Stomach (tissue), 9 donors: ENCODE measurements around the gene FREM2. TPM values are rescaled to one million over a fixed set of nuclear protein-coding genes. Genes with fewer than 3 reads are reported as not detected.

Source experiments
- DNase-seq, 2 donors: peaks; one replicate each; pipeline versions ENCODE4 v3.0.0 to v3.0.0-alpha.2; 2013 to 2019
- H3K27ac ChIP-seq, 5 donors: fragments of 200-600 bp in 4 of 5; sonication (generic) in 4 of 5; one replicate each; pipeline ENCODE4 v1.5.1; 2013 to 2019; ENCODE audit warnings: mild to moderate bottlenecking in 1 of 5, moderate library complexity in 1 of 5
- H3K27me3 ChIP-seq, 3 donors: fragments of 200-600 bp; sonication (generic); one replicate each; pipeline ENCODE4 v1.5.1; 2017 to 2019; ENCODE audit warnings: mixed run types in 1 of 3
- H3K36me3 ChIP-seq, 4 donors: fragments of 200-600 bp; sonication (generic); 1 replicate in 3 of 4; 2 replicates in 1 of 4; pipeline ENCODE4 v1.5.1; 2016 to 2019
- H3K4me1 ChIP-seq, 4 donors: fragments of 200-600 bp; sonication (generic); one replicate each; pipeline ENCODE4 v1.5.1; 2016 to 2019
- H3K4me3 ChIP-seq, 4 donors: fragments of 200-600 bp; sonication (generic) in 3 of 4; one replicate each; pipeline ENCODE4 v1.5.1; 2016 to 2019; ENCODE audit warnings: mild to moderate bottlenecking in 1 of 4
- H3K9me3 ChIP-seq, 4 donors: fragments of 200-600 bp; sonication (generic); one replicate each; pipeline ENCODE4 v1.5.1; 2016 to 2019
- CTCF ChIP-seq, 7 experiments: fragments of 450-650 bp in 4 of 7; fragments of 200-600 bp in 3 of 7; sonication (generic) in 3 of 7; IDR thresholded peaks; one replicate each; pipeline ENCODE4 v1.5.1; 2016 to 2019; ENCODE audit warnings: antibody characterized with exemption in 7 of 7, control low read depth in 2 of 7, mild to moderate bottlenecking in 1 of 7
- EP300 ChIP-seq: sonication (generic); formaldehyde crosslinking; IDR thresholded peaks from one replicate; pipeline ENCODE4 v1.6.1; 2017; ENCODE audit warnings: antibody characterized with exemption
- POLR2A ChIP-seq, 4 donors: fragments of 450-650 bp; IDR thresholded peaks; one replicate each; pipeline ENCODE4 v1.6.1; 2016; ENCODE audit warnings: antibody characterized with exemption in 4 of 4, control low read depth in 2 of 4, mild to moderate bottlenecking in 1 of 4, moderate library complexity in 1 of 4
- POLR2AphosphoS5 ChIP-seq, 3 donors: sonication (generic); formaldehyde crosslinking; IDR thresholded peaks; one replicate each; pipeline ENCODE4 v1.6.1; 2016; ENCODE audit warnings: antibody characterized with exemption in 3 of 3
- WGBS, 5 donors: extraction: QIAGEN DNeasy Blood & Tissue Kit in 3 of 5; methylation state at CpG; one replicate each; pipeline versions ENCODE4 v1.1.5 to v1.1.7; 2013 to 2018; 5-methylcytosine and 5-hydroxymethylcytosine counted together
- intact Hi-C: fragments of 100-400 bp; cut with DNase I; formaldehyde crosslinking; loops from one replicate; pipeline ENCODE4 v1.15.1; 2023; ENCODE audit warnings: low total_unique reads
- polyA plus RNA-seq, 3 donors: library from polyadenylated mRNA; stranded (reverse); fragments of 200-250 nt; gene quantifications; one replicate each; pipeline ENCODE4 v1.2.3, GENCODE V29; 2013
- total RNA-seq, 5 donors: library from RNA; depleted of rRNA; stranded (reverse); fragments of >200 nt; gene quantifications; one replicate each; pipeline versions ENCODE4 v1.1.0 to v1.2.3, GENCODE V29; 2014 to 2016
- donor health status: healthy with polysubstance abuse.
- donor health status: Bipolar disorder and iron deficiency.
- donor health status: healthy.

The FREM2 gene
- total and polyA plus RNA-seq, 8 donors, result 0.37 to 18.0 (median 1.3) TPM

GRCh38 chr13:38767506-38768265 is 80.8 kb downstream of the FREM2 start:
- Histone ChIP-seq H3K27me3 (no peaks in the 10 kb centered on the region), H3K36me3 (no peaks in the 10 kb centered on the region), H3K4me1 (peaks cover 0 to 8% (median 3%) of the 10 kb centered on the region in 4 donors), H3K4me3 (no peak overlapping the region), H3K9me3 (no peaks in the 10 kb centered on the region), H3K27ac (no peak overlapping the region)
- TF ChIP-seq CTCF (IDR thresholded peaks at IDR 0.05) (no peak), EP300 (no peak), POLR2AphosphoS5 (IDR thresholded peaks at IDR 0.05) (no peak), POLR2A (IDR thresholded peaks at IDR 0.05) (no peak)
- intact Hi-C loops, result no loop called here
- 68 to 86% (median 82%) methylated on average over 1 of the region's 1 CpG for WGBS, 5 donors
- DNase-seq, result peak in 1 of 2 donors; percentile 7

- 84 to 96% (median 93%) methylated on average over 7 of the region's 7 CpGs for WGBS, 5 donors
- Histone ChIP-seq H3K27ac (no peak overlapping the region), H3K4me3 (no peak overlapping the region), H3K4me1 (peaks cover 0 to 5% (median 0%) of the 10 kb centered on the region in 4 donors), H3K27me3 (no peaks in the 10 kb centered on the region), H3K36me3 (no peaks in the 10 kb centered on the region), H3K9me3 (no peaks in the 10 kb centered on the region)
- intact Hi-C loops, result no loop called here
- DNase-seq, result no peak
- TF ChIP-seq EP300 (no peak), POLR2A (IDR thresholded peaks at IDR 0.05) (no peak), POLR2AphosphoS5 (IDR thresholded peaks at IDR 0.05) (no peak), CTCF (IDR thresholded peaks at IDR 0.05) (no peak)
These were observed 82.6 kb downstream of the FREM2 start for GRCh38 chr13:38769526-38769925.

- H3K4me1 ChIP-seq, result peaks cover 0 to 10% (median 0%) of the 10 kb centered on the region in 4 donors
- TF ChIP-seq POLR2A (IDR thresholded peaks at IDR 0.05) (no peak), EP300 (no peak), CTCF (IDR thresholded peaks at IDR 0.05) (no peak), POLR2AphosphoS5 (IDR thresholded peaks at IDR 0.05) (no peak)
- no peaks in the 10 kb centered on the region for H3K27me3 ChIP-seq
- WGBS, 5 donors, result 23 to 53% (median 33%) methylated on average over 5 of the region's 5 CpGs
- H3K9me3 ChIP-seq, result no peaks in the 10 kb centered on the region
- no peak overlapping the region for H3K4me3 ChIP-seq
- DNase-seq, result no peak
- H3K36me3 ChIP-seq, result no peaks in the 10 kb centered on the region
- no peak overlapping the region for H3K27ac ChIP-seq
- intact Hi-C loops, result no loop called here
These were observed 88.2 kb downstream of the FREM2 start for GRCh38 chr13:38775085-38775484.

GRCh38 chr13:38777347-38778119 is 90.7 kb downstream of the FREM2 start:
- no peaks in the 10 kb centered on the region for H3K36me3 ChIP-seq
- no peaks in the 10 kb centered on the region for H3K9me3 ChIP-seq
- no peak for TF ChIP-seq CTCF (IDR thresholded peaks at IDR 0.05)
- no peak for TF ChIP-seq POLR2AphosphoS5 (IDR thresholded peaks at IDR 0.05)
- TF ChIP-seq POLR2A (IDR thresholded peaks at IDR 0.05), result no peak
- TF ChIP-seq EP300, result no peak
- intact Hi-C loops, result no loop called here
- 57 to 69% (median 62%) methylated on average over 6 of the region's 6 CpGs for WGBS, 5 donors
- peak in 1 of 2 donors; percentile 12 for DNase-seq
- no peak overlapping the region for H3K4me3 ChIP-seq
- H3K27ac ChIP-seq, result no peak overlapping the region
- peaks cover 0 to 10% (median 0%) of the 10 kb centered on the region in 4 donors for H3K4me1 ChIP-seq
- no peaks in the 10 kb centered on the region for H3K27me3 ChIP-seq
